Activated CD4-positive, alpha-beta T cell treated with anti-CD3 and anti-CD28 coated beads, Interleukin-2, amount 10 ng/mL, durations not matched to agents 24 days and 14 days (primary cell): Measurements from ENCODE around the gene MYL3. TPM values are rescaled to one million over a fixed set of nuclear protein-coding genes. Genes with fewer than 3 reads are reported as not detected.
A peak's percentile ranks its signal among the peaks of the same experiment; 100 is the strongest.

Experiments used
- DNase-seq: peaks from one replicate; pipeline ENCODE4 v3.0.0; 2022
- H3K27ac Mint-ChIP-seq: one replicate; pipeline ENCODE4 v1.8.0; 2022; ENCODE audit warnings: mild to moderate bottlenecking, mixed read lengths
- H3K27me3 Mint-ChIP-seq: one replicate; pipeline ENCODE4 v1.8.0; 2022; ENCODE audit warnings: mixed read lengths
- H3K36me3 Mint-ChIP-seq: one replicate; pipeline ENCODE4 v1.8.0; 2022; ENCODE audit warnings: low read depth, mild to moderate bottlenecking, mixed read lengths
- H3K4me1 Mint-ChIP-seq: one replicate; pipeline ENCODE4 v1.8.0; 2021; ENCODE audit warnings: mixed read lengths
- H3K4me3 Mint-ChIP-seq: one replicate; pipeline ENCODE4 v1.8.0; 2022; ENCODE audit warnings: mild to moderate bottlenecking, moderate library complexity, mixed read lengths
- H3K9me3 Mint-ChIP-seq: one replicate; pipeline ENCODE4 v1.8.0; 2021; ENCODE audit warnings: mixed read lengths
- intact Hi-C: fragments of 100-400 bp; cut with micrococcal nuclease; formaldehyde crosslinking; loops from one replicate; pipeline ENCODE4 v1.15.1; 2023
- total RNA-seq: library from RNA; stranded (reverse); gene quantifications from 2 replicates; pipeline ENCODE4 v1.2.3, GENCODE V29; 2022

MYL3 gene
- total RNA-seq, 1 donor from 2014 or later, result not detected

GRCh38 chr3:46895761-46896160 is 32.5 kb upstream of the MYL3 start:
- peaks cover 62% of the 10 kb centered on the region for H3K27me3 Mint-ChIP-seq
- H3K27ac Mint-ChIP-seq, result no peak overlapping the region
- intact Hi-C loops, result loop anchor here (1.0 kb wide), 2 partner anchors 29 to 190 kb away; no protein-coding TSS in a partner anchor
- H3K4me1 Mint-ChIP-seq, result peaks cover 5% of the 10 kb centered on the region
- no peak overlapping the region for H3K4me3 Mint-ChIP-seq
- H3K9me3 Mint-ChIP-seq, result no peaks in the 10 kb centered on the region
- no peak for DNase-seq
- no peaks in the 10 kb centered on the region for H3K36me3 Mint-ChIP-seq

GRCh38 chr3:46895204-46895660 is 32.0 kb upstream of the MYL3 start:
- Mint-ChIP-seq H3K9me3 (no peaks in the 10 kb centered on the region), H3K4me1 (peaks cover 5% of the 10 kb centered on the region), H3K4me3 (no peak overlapping the region), H3K27ac (no peak overlapping the region), H3K36me3 (no peaks in the 10 kb centered on the region), H3K27me3 (peaks cover 64% of the 10 kb centered on the region)
- DNase-seq, result peak; percentile 93
- intact Hi-C loops, result loop anchor here (1.0 kb wide), 2 partner anchors 29 to 190 kb away; no protein-coding TSS in a partner anchor

DNA sequence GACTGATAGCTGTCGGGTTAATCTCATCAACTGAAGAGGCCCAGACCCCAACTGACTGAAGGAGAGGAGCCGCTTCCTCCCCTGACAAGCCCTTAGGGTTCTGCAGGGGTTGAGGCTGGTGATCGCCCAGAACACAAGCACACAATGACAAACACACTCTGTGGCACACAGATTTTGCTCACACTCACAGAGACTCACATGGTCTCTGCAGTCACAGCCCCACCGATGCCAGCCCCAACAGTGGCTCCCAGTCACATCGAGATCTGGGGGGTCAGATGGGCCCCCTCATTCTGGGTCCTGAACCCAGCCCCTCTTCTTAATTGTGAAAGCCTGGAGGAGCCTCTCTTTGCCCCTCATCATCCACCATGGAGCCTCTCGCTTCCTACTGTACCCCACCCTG is 31.0 kb upstream of the MYL3 start:
- Mint-ChIP-seq H3K36me3 (no peaks in the 10 kb centered on the region), H3K9me3 (no peaks in the 10 kb centered on the region), H3K27me3 (peaks cover 68% of the 10 kb centered on the region), H3K27ac (no peak overlapping the region), H3K4me1 (peaks cover 5% of the 10 kb centered on the region), H3K4me3 (no peak overlapping the region)
- intact Hi-C loops, result no loop called here
- no peak for DNase-seq

DNA sequence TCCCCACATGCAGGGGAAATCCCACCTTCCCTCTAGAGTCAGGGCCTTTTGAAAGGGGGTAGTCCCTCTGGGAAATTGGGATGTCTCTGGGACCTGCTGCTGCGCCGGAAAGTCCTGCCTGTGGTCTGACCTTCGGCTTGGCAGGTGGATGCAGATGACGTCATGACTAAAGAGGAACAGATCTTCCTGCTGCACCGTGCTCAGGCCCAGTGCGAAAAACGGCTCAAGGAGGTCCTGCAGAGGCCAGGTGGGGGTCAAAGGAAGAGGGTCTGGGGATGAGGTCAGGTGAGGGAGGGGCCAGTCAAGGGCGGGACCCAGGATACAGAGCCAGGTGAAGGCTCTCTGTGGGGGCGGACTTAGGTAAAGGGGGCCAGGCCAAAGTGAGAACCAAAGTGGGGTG is 30.5 kb upstream of the MYL3 start:
- intact Hi-C loops, result no loop called here
- Mint-ChIP-seq H3K4me3 (no peak overlapping the region), H3K4me1 (peaks cover 5% of the 10 kb centered on the region), H3K36me3 (no peaks in the 10 kb centered on the region), H3K27ac (no peak overlapping the region), H3K27me3 (peaks cover 64% of the 10 kb centered on the region), H3K9me3 (no peaks in the 10 kb centered on the region)
- no peak for DNase-seq

DNA sequence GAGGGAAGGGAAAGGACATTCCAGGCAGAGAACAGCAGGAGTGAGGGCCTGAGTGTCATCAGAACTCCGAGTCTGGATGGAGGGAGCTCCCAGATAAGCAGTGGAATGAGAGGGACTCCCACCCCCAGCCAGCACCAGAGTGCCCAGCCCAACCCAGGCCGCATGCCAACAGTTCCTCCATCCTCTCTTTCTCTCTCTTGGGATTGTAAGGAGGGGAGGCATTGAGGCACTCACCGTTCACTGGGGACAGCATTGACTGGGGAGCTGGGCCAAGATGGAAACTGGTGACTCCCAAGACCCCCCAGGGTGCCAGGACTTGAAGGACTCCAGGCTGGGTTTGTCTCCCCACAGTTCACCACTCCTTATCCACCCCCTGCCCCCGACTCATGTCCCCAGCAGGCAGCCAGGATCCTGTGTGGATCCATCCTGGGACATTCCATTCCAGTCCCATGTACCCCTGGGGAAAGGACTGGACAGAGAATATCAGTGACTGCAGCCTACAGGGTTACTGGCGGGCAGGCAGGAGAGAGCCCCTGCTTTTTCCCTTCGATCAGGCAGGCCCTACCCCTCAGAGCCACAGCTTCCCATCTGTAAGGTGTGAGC is 30.0 kb upstream of the MYL3 start:
- H3K27me3 Mint-ChIP-seq, result peaks cover 63% of the 10 kb centered on the region
- no peak for DNase-seq
- H3K9me3 Mint-ChIP-seq, result no peaks in the 10 kb centered on the region
- H3K36me3 Mint-ChIP-seq, result no peaks in the 10 kb centered on the region
- no peak overlapping the region for H3K27ac Mint-ChIP-seq
- H3K4me1 Mint-ChIP-seq, result peaks cover 5% of the 10 kb centered on the region
- no peak overlapping the region for H3K4me3 Mint-ChIP-seq
- intact Hi-C loops, result no loop called here

GRCh38 chr3:46892285-46893145 is 29.3 kb upstream of the MYL3 start:
- H3K27me3 Mint-ChIP-seq, result peaks cover 63% of the 10 kb centered on the region
- peak; percentile 68 for DNase-seq

DNA sequence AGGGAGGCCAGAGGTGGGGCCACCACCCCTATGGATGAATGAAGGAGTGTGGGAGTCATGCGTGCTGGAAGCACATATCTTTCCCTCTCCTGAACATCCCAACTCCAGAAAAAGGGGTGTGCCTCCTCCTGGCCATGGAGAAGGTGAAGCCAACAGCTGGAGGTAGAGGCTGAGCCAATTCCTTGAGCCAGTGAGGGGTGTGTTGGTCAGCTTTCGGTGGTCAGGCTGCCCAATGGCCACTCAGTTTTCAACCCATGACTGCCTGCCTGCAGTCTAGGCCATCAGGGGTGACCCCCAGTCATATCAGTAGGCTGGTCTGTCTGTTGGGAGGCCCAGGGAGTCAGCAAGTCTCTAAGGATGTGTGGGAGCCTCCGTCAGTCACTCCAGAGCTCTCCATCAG is 27.9 kb upstream of the MYL3 start:
- Mint-ChIP-seq H3K27ac (no peak overlapping the region), H3K27me3 (peaks cover 64% of the 10 kb centered on the region), H3K9me3 (no peaks in the 10 kb centered on the region), H3K4me1 (peaks cover 5% of the 10 kb centered on the region), H3K4me3 (no peak overlapping the region), H3K36me3 (no peaks in the 10 kb centered on the region)
- no peak for DNase-seq
- intact Hi-C loops, result no loop called here

More at GRCh38 chr3:46892285-46893145, 29.3 kb upstream of the MYL3 start:
- intact Hi-C loops, result no loop called here
- Mint-ChIP-seq H3K4me3 (peak overlapping the region; percentile 63), H3K27ac (no peak overlapping the region), H3K9me3 (no peaks in the 10 kb centered on the region), H3K4me1 (peaks cover 5% of the 10 kb centered on the region), H3K36me3 (no peaks in the 10 kb centered on the region)

GRCh38 chr3:46890132-46890531 is 26.9 kb upstream of the MYL3 start:
- Mint-ChIP-seq H3K27me3 (peaks cover 67% of the 10 kb centered on the region), H3K4me1 (peaks cover 3% of the 10 kb centered on the region), H3K4me3 (no peak overlapping the region), H3K9me3 (no peaks in the 10 kb centered on the region), H3K36me3 (no peaks in the 10 kb centered on the region), H3K27ac (no peak overlapping the region)
- DNase-seq, result no peak
- intact Hi-C loops, result no loop called here

DNA sequence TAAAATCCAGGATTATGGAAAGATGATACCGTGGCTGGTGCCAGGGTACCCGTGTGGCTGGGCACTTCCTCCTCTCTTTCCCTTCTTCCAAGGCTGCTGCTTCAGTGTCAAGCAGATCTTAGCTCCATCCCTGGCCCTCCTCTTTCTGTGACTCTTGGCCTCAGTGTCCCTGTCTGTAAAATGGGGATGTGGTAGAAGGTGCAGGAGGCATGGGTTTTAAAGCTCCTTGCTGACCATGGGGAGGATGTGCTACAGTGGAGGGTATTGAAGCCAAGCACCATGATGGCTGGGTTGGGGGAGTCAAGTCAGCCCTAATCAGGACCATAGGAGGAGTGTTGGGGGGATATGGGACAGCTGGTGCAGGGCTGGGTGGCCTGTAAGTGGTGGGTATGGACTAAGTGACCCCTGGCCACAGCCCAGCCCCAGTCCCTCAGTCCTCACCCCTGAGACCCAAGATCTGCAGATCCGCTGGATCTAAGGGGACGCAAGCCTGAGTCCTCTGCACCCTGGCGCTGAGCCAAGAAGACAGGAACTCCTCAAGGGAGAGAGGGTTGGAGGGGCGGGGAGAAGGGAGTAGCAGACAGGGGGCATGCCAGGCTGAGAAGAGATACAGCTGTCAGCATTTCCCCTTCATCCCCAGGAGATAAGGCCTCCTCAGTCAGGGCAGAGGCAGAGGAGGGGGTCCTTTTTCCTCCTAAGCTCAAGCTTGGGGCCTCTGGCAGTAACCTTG is 26.3 kb upstream of the MYL3 start:
- Mint-ChIP-seq H3K9me3 (no peaks in the 10 kb centered on the region), H3K4me1 (peaks cover 3% of the 10 kb centered on the region), H3K36me3 (no peaks in the 10 kb centered on the region), H3K4me3 (no peak overlapping the region), H3K27ac (no peak overlapping the region), H3K27me3 (peaks cover 71% of the 10 kb centered on the region)
- no peak for DNase-seq
- intact Hi-C loops, result no loop called here

- Mint-ChIP-seq H3K27me3 (peaks cover 71% of the 10 kb centered on the region), H3K4me3 (no peak overlapping the region), H3K9me3 (no peaks in the 10 kb centered on the region), H3K27ac (no peak overlapping the region), H3K36me3 (no peaks in the 10 kb centered on the region), H3K4me1 (peaks cover 3% of the 10 kb centered on the region)
- no peak for DNase-seq
- intact Hi-C loops, result no loop called here
Observed at GRCh38 chr3:46888705-46889104, 25.5 kb upstream of the MYL3 start.

- H3K4me3 Mint-ChIP-seq, result no peak overlapping the region
- DNase-seq, result no peak
- H3K27me3 Mint-ChIP-seq, result peaks cover 69% of the 10 kb centered on the region
- no peaks in the 10 kb centered on the region for H3K9me3 Mint-ChIP-seq
- H3K4me1 Mint-ChIP-seq, result peaks cover 3% of the 10 kb centered on the region
- intact Hi-C loops, result no loop called here
- H3K36me3 Mint-ChIP-seq, result no peaks in the 10 kb centered on the region
- H3K27ac Mint-ChIP-seq, result no peak overlapping the region
Observed at GRCh38 chr3:46887980-46888494, 24.8 kb upstream of the MYL3 start.

- intact Hi-C loops, result no loop called here
Observed at GRCh38 chr3:46885612-46886011, 22.4 kb upstream of the MYL3 start.

DNA sequence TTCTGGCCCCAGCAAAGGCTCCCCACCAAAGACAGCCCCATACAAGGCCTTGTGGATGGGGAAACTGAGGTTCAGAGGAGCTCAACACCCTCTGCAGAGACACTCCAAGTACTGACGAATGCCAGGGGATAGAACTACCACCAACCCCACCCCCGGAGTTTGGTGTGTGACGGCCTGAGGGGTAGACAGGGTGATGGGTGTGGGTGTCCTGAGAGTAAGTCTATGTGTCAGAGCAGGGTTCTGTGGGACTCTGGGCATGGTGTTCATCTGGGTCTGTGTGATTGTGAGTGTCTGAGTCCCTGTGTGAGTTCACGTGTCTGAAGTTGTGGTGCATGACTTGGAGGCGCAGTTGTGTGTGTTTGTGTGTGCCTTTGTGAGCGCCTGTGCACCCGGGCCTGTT is 21.7 kb upstream of the MYL3 start:
- intact Hi-C loops, result no loop called here
- Mint-ChIP-seq H3K27ac (no peak overlapping the region), H3K27me3 (peaks cover 62% of the 10 kb centered on the region), H3K9me3 (no peaks in the 10 kb centered on the region), H3K4me3 (no peak overlapping the region), H3K4me1 (peaks cover 2% of the 10 kb centered on the region), H3K36me3 (no peaks in the 10 kb centered on the region)
- DNase-seq, result no peak

More at GRCh38 chr3:46885612-46886011, 22.4 kb upstream of the MYL3 start:
- no peak overlapping the region for H3K27ac Mint-ChIP-seq
- no peaks in the 10 kb centered on the region for H3K9me3 Mint-ChIP-seq
- no peaks in the 10 kb centered on the region for H3K36me3 Mint-ChIP-seq
- no peak for DNase-seq
- peaks cover 2% of the 10 kb centered on the region for H3K4me1 Mint-ChIP-seq
- H3K4me3 Mint-ChIP-seq, result no peak overlapping the region
- peaks cover 58% of the 10 kb centered on the region for H3K27me3 Mint-ChIP-seq

- Mint-ChIP-seq H3K27me3 (peaks cover 64% of the 10 kb centered on the region), H3K27ac (no peak overlapping the region), H3K36me3 (no peaks in the 10 kb centered on the region), H3K4me1 (peaks cover 2% of the 10 kb centered on the region), H3K4me3 (no peak overlapping the region), H3K9me3 (no peaks in the 10 kb centered on the region)
- DNase-seq, result no peak
- intact Hi-C loops, result no loop called here
Observed at GRCh38 chr3:46884427-46884826, 21.2 kb upstream of the MYL3 start.
